Skeletal muscle satellite cell (primary cell): Measurements from ENCODE around the gene SERP1. TPM values are rescaled to one million over a fixed set of nuclear protein-coding genes. Genes with fewer than 3 reads are reported as not detected.

ENCODE experiments used
- H3K27me3 ChIP-seq: 2 replicates; pipeline ENCODE4 v1.7.0; 2013; ENCODE audit warnings: low read length; ENCODE audit not compliant: control insufficient read depth, insufficient read depth
- H3K36me3 ChIP-seq: 2 replicates; pipeline ENCODE4 v1.7.0; 2013; ENCODE audit warnings: mild to moderate bottlenecking, control low read depth, low read length; ENCODE audit not compliant: insufficient read depth
- H3K4me1 ChIP-seq: 2 replicates; pipeline ENCODE4 v1.7.0; 2013; ENCODE audit warnings: low read length; ENCODE audit not compliant: control insufficient read depth, insufficient read depth
- H3K4me2 ChIP-seq: 2 replicates; pipeline ENCODE4 v1.7.0; 2013; ENCODE audit warnings: mild to moderate bottlenecking, low read length
- H3K4me3 ChIP-seq: 2 replicates; pipeline ENCODE4 v1.7.0; 2013; ENCODE audit warnings: low read length
- H3K9ac ChIP-seq: 2 replicates; pipeline ENCODE4 v1.7.0; 2013; ENCODE audit warnings: mild to moderate bottlenecking, low read depth, low read length, moderate library complexity
- H3K9me3 ChIP-seq: replicated peaks from 2 replicates; pipeline ENCODE4 v1.7.0; 2013; ENCODE audit warnings: mild to moderate bottlenecking, control low read depth, low read length
- total RNA-seq: library from RNA; depleted of rRNA; stranded (reverse); fragments of >200 nt; gene quantifications from 2 replicates; pipeline ENCODE4 v1.2.3, GENCODE V29; 2012; rRNA removed

SERP1 gene
- 209 and 224 TPM in 2 replicates for total RNA-seq

DNA sequence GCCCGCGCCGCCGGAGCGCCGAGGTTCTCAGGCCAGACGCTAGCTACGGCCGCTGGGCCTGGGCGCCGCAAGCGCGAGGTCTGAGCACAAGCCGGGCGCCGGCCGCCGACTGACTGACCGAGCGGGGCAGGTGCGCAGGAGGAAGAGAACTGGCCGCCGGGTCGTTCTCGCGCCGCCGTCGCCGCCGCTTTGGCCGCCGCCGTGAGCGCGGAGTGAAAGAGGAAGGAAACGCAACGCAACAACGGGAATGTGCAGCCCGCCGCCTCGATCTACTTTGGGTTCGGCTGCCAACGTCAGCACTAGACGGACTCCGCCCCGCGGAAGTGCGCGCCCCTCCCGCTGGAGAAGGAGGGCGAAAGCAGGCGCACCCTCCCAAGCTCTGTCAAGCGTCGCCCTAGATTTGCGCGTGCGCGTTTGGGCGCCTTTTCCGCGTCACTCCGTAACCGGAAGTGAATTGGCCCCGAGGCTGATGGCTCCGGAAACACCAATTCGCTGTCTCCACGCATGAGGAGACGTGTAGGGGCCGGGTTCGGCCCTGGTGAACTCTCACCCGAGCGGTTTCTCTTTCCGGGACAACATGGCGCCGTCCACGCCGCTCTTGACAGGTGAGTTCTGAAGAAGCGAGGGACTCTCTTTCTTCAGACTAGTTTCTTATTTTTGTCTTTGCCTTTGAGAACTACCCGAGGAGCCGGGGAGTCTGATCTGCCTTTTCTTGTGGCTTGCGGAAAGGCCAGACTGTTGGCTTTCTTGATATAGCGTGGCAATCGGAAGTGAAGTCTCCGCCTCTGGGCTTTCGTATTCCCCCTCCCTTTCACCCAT lies at the start of gene SERP1, which contains the start of gene EIF2A:
Gene SERP1 (minus strand): TSS at position 271 of the 819 bp plus-strand sequence. CDS start 361 bp downstream, outside the sequence.
Gene EIF2A (plus strand): TSS at position 562 of the 819 bp plus-strand sequence. CDS start 16 bp downstream, at position 578.
- Histone ChIP-seq H3K4me2 (peak within 1 kb of the TSS; percentile 91), H3K36me3 (peaks cover 21% of the 10 kb centered on the region), H3K9ac (peak within 1 kb of the TSS; percentile 91), H3K4me3 (peak within 1 kb of the TSS; percentile 84), H3K4me1 (peaks cover 25% of the 10 kb centered on the region), H3K27me3 (no peaks in the 10 kb centered on the region), H3K9me3 (no peaks in the 10 kb centered on the region)

- H3K36me3 ChIP-seq: no peaks in the 10 kb centered on the region
- no peak overlapping the region for H3K4me3 ChIP-seq
Observed at GRCh38 chr3:150594150-150594549, 47.9 kb upstream of the SERP1 start.

DNA sequence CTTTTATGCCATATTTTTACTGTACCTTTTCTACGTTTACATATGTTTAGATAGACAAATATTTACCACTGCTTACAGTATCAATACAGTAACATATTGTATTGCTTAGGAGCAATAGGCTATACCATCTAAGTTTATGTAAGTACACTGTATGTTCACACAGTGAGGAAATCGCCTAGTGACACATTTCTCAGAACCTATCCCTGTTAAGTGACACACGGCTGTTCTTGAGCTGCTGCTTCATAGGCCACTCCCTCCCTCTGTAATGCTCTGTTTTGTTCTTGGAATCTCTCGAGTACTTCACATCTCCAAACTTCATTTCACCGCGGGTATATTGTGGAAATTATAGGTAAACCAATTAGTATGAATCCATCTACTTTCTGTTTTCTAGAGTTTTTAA lies 43.5 kb upstream of the SERP1 start:
- Histone ChIP-seq H3K36me3 (peaks cover 11% of the 10 kb centered on the region), H3K9ac (no peak overlapping the region)

More at GRCh38 chr3:150594150-150594549, 47.9 kb upstream of the SERP1 start:
- Histone ChIP-seq H3K9ac (no peak overlapping the region), H3K4me1 (peaks cover 4% of the 10 kb centered on the region), H3K9me3 (no peaks in the 10 kb centered on the region), H3K27me3 (no peaks in the 10 kb centered on the region), H3K4me2 (no peak overlapping the region)

GRCh38 chr3:150588027-150588830 lies 41.9 kb upstream of the SERP1 start:
- Histone ChIP-seq H3K9ac (no peak overlapping the region), H3K9me3 (no peaks in the 10 kb centered on the region), H3K36me3 (peaks cover 26% of the 10 kb centered on the region), H3K4me1 (no peaks in the 10 kb centered on the region), H3K27me3 (no peaks in the 10 kb centered on the region), H3K4me3 (no peak overlapping the region), H3K4me2 (no peak overlapping the region)

More for the DNA sequence above, 43.5 kb upstream of the SERP1 start:
- no peaks in the 10 kb centered on the region for H3K27me3 ChIP-seq
- no peaks in the 10 kb centered on the region for H3K4me1 ChIP-seq
- no peaks in the 10 kb centered on the region for H3K9me3 ChIP-seq
- no peak overlapping the region for H3K4me3 ChIP-seq
- H3K4me2 ChIP-seq: no peak overlapping the region

DNA sequence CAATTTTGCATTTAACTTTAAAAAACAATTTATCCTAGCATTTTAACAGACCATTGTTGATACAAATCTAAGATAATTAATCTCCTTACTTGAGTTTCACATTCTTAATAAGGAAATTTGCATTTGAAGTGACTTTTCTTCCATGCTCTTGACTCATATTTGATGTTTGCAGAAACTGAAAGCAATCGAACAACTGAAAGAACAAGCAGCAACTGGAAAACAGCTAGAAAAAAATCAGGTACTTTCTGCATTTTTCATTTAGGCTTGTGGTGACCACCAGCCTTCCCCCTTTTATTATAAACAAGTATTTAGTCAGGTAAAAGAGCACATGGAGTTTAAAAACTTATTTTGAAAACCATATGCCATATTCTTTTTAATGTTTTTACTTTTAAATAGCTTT lies 36.7 kb upstream of the SERP1 start:
- no peaks in the 10 kb centered on the region for H3K27me3 ChIP-seq
- H3K36me3 ChIP-seq: peaks cover 53% of the 10 kb centered on the region

DNA sequence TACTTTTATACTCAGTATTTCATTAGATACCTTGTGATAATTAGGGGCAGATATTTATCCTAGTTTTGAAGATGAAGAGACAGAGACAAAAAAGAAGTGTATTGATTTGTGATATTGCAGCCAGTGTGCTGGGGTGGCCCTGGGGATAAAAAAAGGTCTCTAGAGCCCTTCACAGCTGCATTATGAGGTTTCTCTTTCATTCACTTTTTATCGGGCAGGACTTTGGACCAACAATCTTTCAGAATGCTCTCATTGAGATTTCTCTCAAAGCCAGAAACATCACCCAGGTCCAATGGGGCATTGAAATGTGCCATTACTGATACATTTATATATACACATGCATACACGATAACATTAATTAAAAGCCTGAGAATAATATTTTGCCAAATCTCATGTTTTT lies 36.3 kb upstream of the SERP1 start:
- Histone ChIP-seq H3K27me3 (no peaks in the 10 kb centered on the region), H3K4me3 (no peak overlapping the region), H3K9ac (no peak overlapping the region), H3K36me3 (peaks cover 53% of the 10 kb centered on the region), H3K4me1 (no peaks in the 10 kb centered on the region), H3K4me2 (no peak overlapping the region), H3K9me3 (no peaks in the 10 kb centered on the region)

More for the DNA sequence above, 36.7 kb upstream of the SERP1 start:
- Histone ChIP-seq H3K4me1 (no peaks in the 10 kb centered on the region), H3K9me3 (no peaks in the 10 kb centered on the region), H3K4me2 (no peak overlapping the region), H3K9ac (no peak overlapping the region), H3K4me3 (no peak overlapping the region)

- H3K9me3 ChIP-seq: no peaks in the 10 kb centered on the region
- no peak overlapping the region for H3K4me3 ChIP-seq
- H3K36me3 ChIP-seq: peaks cover 66% of the 10 kb centered on the region
- H3K4me1 ChIP-seq: no peaks in the 10 kb centered on the region
- H3K27me3 ChIP-seq: no peaks in the 10 kb centered on the region
- no peak overlapping the region for H3K4me2 ChIP-seq
- no peak overlapping the region for H3K9ac ChIP-seq
Observed at GRCh38 chr3:150581174-150581573, 34.9 kb upstream of the SERP1 start.

DNA sequence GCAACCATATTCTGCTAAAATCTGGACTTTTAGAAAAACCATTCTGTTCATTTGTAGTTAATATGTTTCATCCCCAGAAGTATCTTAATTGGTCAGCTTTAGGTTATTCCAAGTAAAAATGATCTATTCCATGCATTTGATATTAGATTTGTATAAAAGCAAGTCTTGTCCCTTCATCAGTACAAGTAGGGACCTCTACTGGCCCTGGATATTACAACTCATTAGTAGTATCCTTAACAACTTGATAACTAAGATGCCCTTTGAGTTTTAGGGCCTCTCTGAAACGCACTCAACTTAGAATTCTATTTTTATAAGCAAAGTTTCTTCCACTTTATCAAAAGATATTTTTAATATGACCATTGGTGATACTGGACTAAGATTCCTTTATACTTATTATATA lies 31.6 kb upstream of the SERP1 start:
- peaks cover 56% of the 10 kb centered on the region for H3K36me3 ChIP-seq

DNA sequence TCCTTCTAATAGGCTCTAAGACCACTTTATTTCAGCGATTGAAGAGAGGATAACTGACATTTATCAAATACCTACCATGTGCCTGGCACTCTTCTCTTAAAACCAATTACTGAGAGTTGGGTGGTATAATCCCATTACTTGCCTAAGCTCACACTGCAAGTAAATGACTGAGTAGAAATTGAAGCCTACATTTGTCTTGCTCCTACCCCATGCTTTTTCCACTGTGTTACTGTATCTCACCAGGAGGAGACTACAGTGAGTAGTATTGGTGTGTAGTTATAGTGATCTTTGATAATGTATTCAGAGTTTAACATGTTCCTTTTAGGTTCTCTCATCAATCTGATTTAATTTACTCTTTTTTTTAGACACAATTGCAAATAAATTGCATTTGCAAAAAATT lies 21.0 kb upstream of the SERP1 start:
- peaks cover 60% of the 10 kb centered on the region for H3K36me3 ChIP-seq
- no peak overlapping the region for H3K4me2 ChIP-seq
- H3K9me3 ChIP-seq: no peaks in the 10 kb centered on the region
- H3K27me3 ChIP-seq: no peaks in the 10 kb centered on the region
- no peak overlapping the region for H3K4me3 ChIP-seq
- no peak overlapping the region for H3K9ac ChIP-seq
- H3K4me1 ChIP-seq: no peaks in the 10 kb centered on the region

More for the DNA sequence above, 31.6 kb upstream of the SERP1 start:
- no peak overlapping the region for H3K4me3 ChIP-seq
- H3K9me3 ChIP-seq: no peaks in the 10 kb centered on the region
- no peak overlapping the region for H3K9ac ChIP-seq
- H3K4me2 ChIP-seq: no peak overlapping the region
- H3K27me3 ChIP-seq: no peaks in the 10 kb centered on the region
- no peaks in the 10 kb centered on the region for H3K4me1 ChIP-seq

DNA sequence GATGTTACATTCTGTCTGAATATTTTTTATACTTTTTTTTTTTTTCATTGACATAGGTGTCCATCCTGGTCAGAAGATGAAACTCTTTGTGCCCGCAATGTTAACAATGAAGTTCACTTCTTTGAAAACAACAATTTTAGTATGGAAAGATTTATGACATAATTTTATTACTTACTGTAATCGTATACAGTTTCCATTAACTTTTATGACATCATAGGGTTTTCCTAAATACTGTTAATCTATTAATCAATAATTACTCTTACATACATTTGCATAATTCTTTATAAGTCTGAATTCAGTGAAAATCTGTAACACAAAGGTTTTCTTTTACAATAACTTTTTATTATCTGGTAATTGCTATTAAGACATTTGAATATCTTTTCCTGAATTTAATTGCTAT lies 17.9 kb upstream of the SERP1 start:
- Histone ChIP-seq H3K36me3 (peaks cover 41% of the 10 kb centered on the region), H3K9me3 (no peaks in the 10 kb centered on the region), H3K27me3 (no peaks in the 10 kb centered on the region), H3K4me3 (no peak overlapping the region), H3K4me2 (no peak overlapping the region), H3K9ac (no peak overlapping the region), H3K4me1 (no peaks in the 10 kb centered on the region)

- Histone ChIP-seq H3K27me3 (no peaks in the 10 kb centered on the region), H3K4me1 (no peaks in the 10 kb centered on the region), H3K4me2 (no peak overlapping the region), H3K4me3 (no peak overlapping the region), H3K9ac (no peak overlapping the region), H3K9me3 (no peaks in the 10 kb centered on the region), H3K36me3 (peaks cover 22% of the 10 kb centered on the region)
Observed at GRCh38 chr3:150557725-150558124, 11.4 kb upstream of the SERP1 start.
